IgD-negative memory B cell (primary cell): Measurements from ENCODE around the gene BMPR1A. TPM values are rescaled to one million over a fixed set of nuclear protein-coding genes. Genes with fewer than 3 reads are reported as not detected.
"Not testable (repeated sequence)": the region's sequence is repeated elsewhere in the genome, so short reads cannot be mapped to it uniquely, and the experiment has no call there.

Source experiments
- H3K27ac Mint-ChIP-seq, 3 donors: one replicate each; pipeline ENCODE4 v1.8.0; 2020 to 2022; ENCODE audit warnings: mild to moderate bottlenecking in 3 of 3, mixed read lengths in 3 of 3, moderate library complexity in 1 of 3
- H3K27me3 Mint-ChIP-seq: one replicate; pipeline ENCODE4 v1.8.0; 2021; ENCODE audit warnings: mixed read lengths
- H3K36me3 Mint-ChIP-seq: one replicate; pipeline ENCODE4 v1.8.0; 2020; ENCODE audit warnings: mild to moderate bottlenecking, mixed read lengths
- H3K4me1 Mint-ChIP-seq, 3 donors: one replicate each; pipeline ENCODE4 v1.8.0; 2020 to 2022; ENCODE audit warnings: mixed read lengths in 3 of 3, mild to moderate bottlenecking in 1 of 3
- H3K4me3 Mint-ChIP-seq, 4 donors: one replicate each; pipeline ENCODE4 v1.8.0; 2020 to 2022; ENCODE audit warnings: mild to moderate bottlenecking in 4 of 4, mixed read lengths in 4 of 4, moderate library complexity in 3 of 4
- H3K9me3 Mint-ChIP-seq, 3 donors: one replicate each; pipeline ENCODE4 v1.8.0; 2020 to 2021; ENCODE audit warnings: mixed read lengths in 3 of 3, mild to moderate bottlenecking in 1 of 3
- polyA plus RNA-seq: library from polyadenylated mRNA; unstranded; fragments of 300-500 nt; fragmentation: Illumina TruSeq; gene quantifications from one replicate; pipeline ENCODE4 v1.2.3, GENCODE V29; 2021

The BMPR1A gene
- polyA plus RNA-seq, 1 donor from 2014 or later, result 5.0 TPM

- Mint-ChIP-seq H3K27ac (no peak overlapping the region), H3K9me3 (no peaks in the 10 kb centered on the region), H3K27me3 (peaks cover 2% of the 10 kb centered on the region), H3K4me1 (peaks cover 0 to 6% (median 1%) of the 10 kb centered on the region in 3 donors), H3K36me3 (no peaks in the 10 kb centered on the region), H3K4me3 (no peak overlapping the region)
These were observed 35.2 kb upstream of the BMPR1A start for GRCh38 chr10:86721232-86721631.

- Mint-ChIP-seq H3K9me3 (no peaks in the 10 kb centered on the region), H3K27me3 (peaks cover 2% of the 10 kb centered on the region), H3K4me3 (no peak overlapping the region), H3K27ac (no peak overlapping the region), H3K4me1 (peaks cover 0 to 6% (median 1%) of the 10 kb centered on the region in 3 donors), H3K36me3 (no peaks in the 10 kb centered on the region)
These were observed 33.4 kb upstream of the BMPR1A start for GRCh38 chr10:86723009-86723408.

GRCh38 chr10:86724445-86724844 lies 32.0 kb upstream of the BMPR1A start:
- Mint-ChIP-seq H3K4me1 (peaks cover 0 to 6% (median 1%) of the 10 kb centered on the region in 3 donors), H3K27ac (no peak overlapping the region), H3K9me3 (no peaks in the 10 kb centered on the region), H3K36me3 (no peaks in the 10 kb centered on the region), H3K4me3 (no peak overlapping the region), H3K27me3 (peaks cover 5% of the 10 kb centered on the region)

- no peaks in the 10 kb centered on the region for H3K9me3 Mint-ChIP-seq
- peaks cover 0 to 6% (median 1%) of the 10 kb centered on the region in 3 donors for H3K4me1 Mint-ChIP-seq
- H3K27me3 Mint-ChIP-seq, result peaks cover 5% of the 10 kb centered on the region
- no peak overlapping the region for H3K27ac Mint-ChIP-seq
- H3K4me3 Mint-ChIP-seq, result no peak overlapping the region
- H3K36me3 Mint-ChIP-seq, result no peaks in the 10 kb centered on the region
These were observed 30.3 kb upstream of the BMPR1A start for GRCh38 chr10:86725980-86726676.

- H3K27ac Mint-ChIP-seq, result no peak overlapping the region
- peaks cover 5% of the 10 kb centered on the region for H3K27me3 Mint-ChIP-seq
- peaks cover under 1% of the 10 kb centered on the region for H3K36me3 Mint-ChIP-seq
- H3K4me3 Mint-ChIP-seq, result no peak overlapping the region
- no peaks in the 10 kb centered on the region for H3K9me3 Mint-ChIP-seq
- peaks cover 0 to 6% (median 1%) of the 10 kb centered on the region in 3 donors for H3K4me1 Mint-ChIP-seq
These were observed 29.8 kb upstream of the BMPR1A start for GRCh38 chr10:86726677-86726999.

GRCh38 chr10:86727470-86727869 lies 28.9 kb upstream of the BMPR1A start:
- Mint-ChIP-seq H3K27ac (no peak overlapping the region), H3K4me3 (no peak overlapping the region), H3K36me3 (peaks cover 2% of the 10 kb centered on the region), H3K27me3 (peaks cover 5% of the 10 kb centered on the region), H3K4me1 (peaks cover 0 to 4% (median 0%) of the 10 kb centered on the region in 3 donors), H3K9me3 (no peaks in the 10 kb centered on the region)

- Mint-ChIP-seq H3K27me3 (peaks cover 5% of the 10 kb centered on the region), H3K9me3 (no peaks in the 10 kb centered on the region), H3K4me3 (no peak overlapping the region), H3K4me1 (peaks cover 0 to 4% (median 0%) of the 10 kb centered on the region in 3 donors), H3K36me3 (peaks cover 2% of the 10 kb centered on the region), H3K27ac (no peak overlapping the region)
These were observed 28.4 kb upstream of the BMPR1A start for GRCh38 chr10:86728056-86728455.

- Mint-ChIP-seq H3K4me3 (no peak overlapping the region), H3K27me3 (peaks cover 3% of the 10 kb centered on the region), H3K9me3 (no peaks in the 10 kb centered on the region), H3K27ac (no peak overlapping the region), H3K4me1 (peaks cover 0 to 3% (median 0%) of the 10 kb centered on the region in 3 donors), H3K36me3 (peaks cover 2% of the 10 kb centered on the region)
These were observed 26.7 kb upstream of the BMPR1A start for GRCh38 chr10:86729677-86730076.

GRCh38 chr10:86730227-86730626 lies 26.2 kb upstream of the BMPR1A start:
- Mint-ChIP-seq H3K27me3 (peaks cover 3% of the 10 kb centered on the region), H3K4me1 (peaks cover 0 to 3% (median 0%) of the 10 kb centered on the region in 3 donors), H3K9me3 (no peaks in the 10 kb centered on the region), H3K27ac (no peak overlapping the region), H3K4me3 (no peak overlapping the region), H3K36me3 (peaks cover 2% of the 10 kb centered on the region)

DNA sequence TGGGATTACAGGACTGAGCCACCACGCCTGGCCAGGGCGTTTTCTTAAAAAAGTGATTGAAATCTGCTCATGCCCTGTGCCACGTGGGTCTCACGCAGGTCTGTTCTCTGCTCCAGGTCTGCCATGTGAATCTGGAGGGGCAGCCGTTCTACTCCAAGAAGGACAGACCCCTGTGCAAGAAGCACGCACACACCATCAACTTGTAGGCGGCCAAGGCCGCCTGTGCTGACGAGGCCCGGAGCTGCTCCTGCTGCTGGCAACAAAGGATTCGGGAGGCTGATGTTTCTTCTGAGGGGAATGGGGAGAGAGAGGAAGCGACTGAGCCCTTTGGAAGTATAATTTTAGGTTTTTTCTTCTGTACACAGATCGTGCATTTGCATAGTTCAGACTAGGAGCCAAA lies 23.6 kb upstream of the BMPR1A start:
- H3K27me3 Mint-ChIP-seq, result peaks cover 3% of the 10 kb centered on the region
- H3K4me3 Mint-ChIP-seq, result no peak overlapping the region
- H3K9me3 Mint-ChIP-seq, result no peaks in the 10 kb centered on the region
- peaks cover 2% of the 10 kb centered on the region for H3K36me3 Mint-ChIP-seq
- no peak overlapping the region for H3K27ac Mint-ChIP-seq
- H3K4me1 Mint-ChIP-seq, result peaks cover 0 to 3% (median 0%) of the 10 kb centered on the region in 3 donors

DNA sequence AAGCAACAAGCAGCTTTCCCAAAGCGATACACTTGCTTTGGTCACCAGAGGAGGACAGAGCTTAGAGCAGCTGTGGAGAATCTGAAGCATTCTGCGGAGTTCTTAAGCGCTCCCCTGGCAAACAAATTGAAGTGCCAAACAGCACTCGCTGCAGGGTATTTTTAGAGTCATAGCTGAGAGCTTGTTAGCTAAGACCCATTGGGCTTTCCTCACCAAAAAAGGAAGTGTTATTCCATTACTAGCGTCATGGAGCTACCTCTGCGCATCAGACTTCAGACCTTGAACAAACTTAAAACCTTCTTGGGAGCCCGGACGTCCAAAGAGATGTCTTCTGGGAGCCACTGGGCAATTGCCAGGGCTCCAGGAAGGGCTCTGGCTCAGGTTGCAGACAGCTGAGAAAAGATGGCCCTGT lies 23.2 kb upstream of the BMPR1A start:
- no peaks in the 10 kb centered on the region for H3K9me3 Mint-ChIP-seq
- peaks cover 0 to 3% (median 0%) of the 10 kb centered on the region in 3 donors for H3K4me1 Mint-ChIP-seq
- no peak overlapping the region for H3K4me3 Mint-ChIP-seq
- peaks cover 2% of the 10 kb centered on the region for H3K36me3 Mint-ChIP-seq
- H3K27me3 Mint-ChIP-seq, result peaks cover under 1% of the 10 kb centered on the region
- no peak overlapping the region for H3K27ac Mint-ChIP-seq

- Mint-ChIP-seq H3K27ac (no peak overlapping the region), H3K27me3 (no peaks in the 10 kb centered on the region), H3K36me3 (peaks cover 2% of the 10 kb centered on the region), H3K4me1 (peaks cover 0 to 3% (median 0%) of the 10 kb centered on the region in 3 donors), H3K4me3 (no peak overlapping the region), H3K9me3 (no peaks in the 10 kb centered on the region)
These were observed 22.0 kb upstream of the BMPR1A start for GRCh38 chr10:86734207-86734988.

DNA sequence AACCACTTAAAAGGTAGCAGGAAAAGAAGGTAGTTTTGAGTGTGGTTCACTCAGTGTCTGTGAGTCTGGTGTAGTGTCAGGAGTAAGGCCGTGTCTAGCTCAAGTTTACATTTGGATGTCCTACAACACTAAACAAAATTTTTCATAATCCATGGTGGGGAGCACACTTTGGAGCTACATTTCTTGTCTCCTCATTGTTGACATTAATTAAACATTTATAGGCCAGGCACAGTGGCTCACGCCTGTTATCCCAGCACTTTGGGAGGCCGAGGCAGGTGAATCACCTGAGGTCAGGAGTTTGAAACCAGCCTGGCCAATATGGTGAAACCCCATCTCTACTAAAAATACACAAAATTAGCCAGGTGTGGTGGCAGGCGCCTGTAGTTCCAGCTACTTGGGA lies 21.1 kb upstream of the BMPR1A start:
- H3K4me3 Mint-ChIP-seq, H3K4me1 Mint-ChIP-seq, H3K9me3 Mint-ChIP-seq, H3K27me3 Mint-ChIP-seq, H3K27ac Mint-ChIP-seq, H3K36me3 Mint-ChIP-seq: not testable (repeated sequence)

- Mint-ChIP-seq H3K9me3 (no peaks in the 10 kb centered on the region), H3K27me3 (peaks cover 2% of the 10 kb centered on the region), H3K27ac (peak overlapping the region in 1 of 3 donors; percentile 81), H3K4me1 (peaks cover 0 to 5% (median 0%) of the 10 kb centered on the region in 3 donors), H3K4me3 (no peak overlapping the region), H3K36me3 (no peaks in the 10 kb centered on the region)
These were observed 14.2 kb upstream of the BMPR1A start for GRCh38 chr10:86742230-86742629.

DNA sequence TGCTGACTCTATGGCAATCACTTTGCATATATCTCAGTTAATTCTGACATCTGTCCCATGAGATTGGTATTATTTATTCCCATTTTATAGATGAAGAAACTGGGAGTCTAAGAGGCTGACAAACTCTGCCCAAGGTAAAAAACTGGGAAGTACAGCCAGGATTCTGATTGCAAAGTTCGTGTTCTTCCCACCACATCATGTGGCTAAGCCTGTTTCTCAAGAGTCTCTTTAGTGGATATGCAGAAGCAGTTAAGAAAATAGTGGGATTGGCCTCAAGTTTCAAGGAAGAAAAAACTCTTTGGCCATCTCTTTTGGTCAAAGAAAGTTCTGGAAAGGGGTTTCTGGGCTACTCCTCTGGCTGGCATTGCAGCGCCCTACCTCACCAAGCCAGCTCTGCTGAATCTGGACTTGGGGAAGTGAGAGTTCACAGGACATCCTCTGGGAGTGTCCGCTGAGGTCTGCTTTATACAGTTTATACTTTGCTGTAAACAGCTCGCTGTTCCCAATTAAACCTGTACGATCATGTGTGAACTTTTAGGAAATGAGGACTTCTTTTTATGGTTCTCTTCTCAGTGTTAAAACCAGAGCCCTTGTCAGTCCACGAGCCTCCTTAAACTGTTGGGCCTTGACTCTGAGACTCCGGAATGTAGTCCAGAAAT lies 12.2 kb upstream of the BMPR1A start:
- Mint-ChIP-seq H3K4me1 (peaks cover 5 to 10% (median 6%) of the 10 kb centered on the region in 3 donors), H3K36me3 (no peaks in the 10 kb centered on the region), H3K9me3 (no peaks in the 10 kb centered on the region), H3K4me3 (no peak overlapping the region), H3K27me3 (peaks cover 2% of the 10 kb centered on the region), H3K27ac (peak overlapping the region in 1 of 3 donors; percentile 22)
